GM12873 (cell line): ENCODE data around the gene DMRT2.
A peak's percentile ranks its signal among the peaks of the same experiment; 100 is the strongest.

Experiments used
- CTCF ChIP-seq: IDR thresholded peaks from 2 replicates; pipeline ENCODE4 v1.5.1; 2012; ENCODE audit warnings: low read depth, mild to moderate bottlenecking, moderate library complexity, low read length, control low read depth; ENCODE audit not compliant: insufficient read depth; ENCODE audit errors: missing control alignments

DMRT2 gene

GRCh38 chr9:1013021-1013420, 37.1 kb upstream of the DMRT2 start:
- no peak for TF ChIP-seq CTCF

DNA sequence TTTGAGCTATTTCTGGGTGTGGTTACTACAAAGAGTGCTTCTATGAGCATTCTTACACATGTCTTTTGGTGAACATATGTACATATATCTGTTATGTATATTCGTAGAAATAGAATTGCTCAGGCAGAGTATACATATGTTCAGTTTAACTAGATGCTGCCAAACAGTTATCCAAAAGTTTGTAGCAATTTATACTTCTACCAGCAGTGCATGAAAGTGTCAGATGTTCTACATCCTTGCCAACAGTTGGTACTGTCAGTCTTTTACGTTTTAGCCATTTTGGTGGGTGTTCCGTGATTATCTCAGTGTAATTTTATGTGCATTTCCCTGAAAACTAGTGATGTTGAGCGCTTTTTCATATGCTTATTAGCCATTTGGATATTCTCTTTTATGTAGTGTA, 35.9 kb upstream of the DMRT2 start:
- no peak for TF ChIP-seq CTCF

GRCh38 chr9:1014640-1015039, 35.5 kb upstream of the DMRT2 start:
- no peak for TF ChIP-seq CTCF

- peak; percentile 27 for TF ChIP-seq CTCF
Measured at GRCh38 chr9:1018121-1018520, 32.0 kb upstream of the DMRT2 start.

GRCh38 chr9:1024112-1024511, 26.0 kb upstream of the DMRT2 start:
- no peak for TF ChIP-seq CTCF

GRCh38 chr9:1025131-1025530, 25.0 kb upstream of the DMRT2 start:
- TF ChIP-seq CTCF: no peak

DNA sequence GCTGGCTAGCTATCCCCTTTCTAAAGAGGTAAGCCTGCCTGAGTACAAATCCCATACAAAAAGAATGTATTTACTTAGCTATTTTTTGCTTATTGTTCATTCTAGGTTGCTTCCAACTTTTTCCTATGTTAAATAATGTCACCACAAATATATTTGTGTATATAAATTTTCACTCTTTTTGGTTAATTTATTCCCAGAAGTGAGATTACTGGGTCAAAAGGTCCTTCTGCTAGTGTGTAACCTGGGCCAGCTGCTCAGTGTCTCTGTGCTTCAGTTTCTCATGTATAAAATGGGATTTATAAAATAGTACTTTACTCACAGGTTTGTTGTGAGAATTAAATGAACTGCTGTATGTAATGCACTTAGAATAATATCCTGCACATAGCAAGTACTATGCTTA, 23.9 kb upstream of the DMRT2 start:
- TF ChIP-seq CTCF: no peak
